Dendritic cell treated with granulocyte-macrophage colony-stimulating factor and Interleukin-4, amounts not matched to agents 40 ng/mL and 50 ng/mL, for 4 days (primary cell): Measurements from ENCODE around the gene NAV2.

Source experiments
- H3K27ac Mint-ChIP-seq: one replicate; pipeline ENCODE4 v1.8.0; 2022; ENCODE audit warnings: mild to moderate bottlenecking, mixed read lengths
- H3K27me3 Mint-ChIP-seq: one replicate; pipeline ENCODE4 v1.8.0; 2022; ENCODE audit warnings: mild to moderate bottlenecking, mixed read lengths
- H3K36me3 Mint-ChIP-seq: one replicate; pipeline ENCODE4 v1.8.0; 2022; ENCODE audit warnings: low read depth, mixed read lengths
- H3K4me1 Mint-ChIP-seq: one replicate; pipeline ENCODE4 v1.8.0; 2022; ENCODE audit warnings: low read depth, mixed read lengths
- H3K4me3 Mint-ChIP-seq: one replicate; pipeline ENCODE4 v1.8.0; 2022; ENCODE audit warnings: mild to moderate bottlenecking, moderate library complexity, mixed read lengths
- H3K9me3 Mint-ChIP-seq: one replicate; pipeline ENCODE4 v1.8.0; 2022; ENCODE audit warnings: mixed read lengths
- intact Hi-C: fragments of 100-400 bp; cut with micrococcal nuclease; formaldehyde crosslinking; loops from one replicate; pipeline ENCODE4 v1.15.0; 2022

NAV2 gene

GRCh38 chr11:19852288-19852687 lies 139.7 kb downstream of the NAV2 start:
- intact Hi-C loops, result no loop called here
- Mint-ChIP-seq H3K27me3 (no peaks in the 10 kb centered on the region), H3K4me1 (no peaks in the 10 kb centered on the region), H3K4me3 (no peak overlapping the region), H3K27ac (no peak overlapping the region), H3K36me3 (no peaks in the 10 kb centered on the region), H3K9me3 (no peaks in the 10 kb centered on the region)

- H3K9me3 Mint-ChIP-seq, result no peaks in the 10 kb centered on the region
- no peaks in the 10 kb centered on the region for H3K27me3 Mint-ChIP-seq
- no peaks in the 10 kb centered on the region for H3K4me1 Mint-ChIP-seq
- H3K36me3 Mint-ChIP-seq, result no peaks in the 10 kb centered on the region
- no peak overlapping the region for H3K27ac Mint-ChIP-seq
- intact Hi-C loops, result no loop called here
- no peak overlapping the region for H3K4me3 Mint-ChIP-seq
Measured at GRCh38 chr11:19853016-19853415, 140.4 kb downstream of the NAV2 start.

GRCh38 chr11:19853920-19854319 lies 141.3 kb downstream of the NAV2 start:
- Mint-ChIP-seq H3K27ac (no peak overlapping the region), H3K36me3 (no peaks in the 10 kb centered on the region), H3K9me3 (no peaks in the 10 kb centered on the region), H3K27me3 (no peaks in the 10 kb centered on the region), H3K4me3 (no peak overlapping the region), H3K4me1 (no peaks in the 10 kb centered on the region)
- intact Hi-C loops, result no loop called here

GRCh38 chr11:19861171-19861570 lies 148.5 kb downstream of the NAV2 start:
- Mint-ChIP-seq H3K36me3 (no peaks in the 10 kb centered on the region), H3K27ac (no peak overlapping the region), H3K27me3 (no peaks in the 10 kb centered on the region), H3K4me3 (no peak overlapping the region), H3K4me1 (no peaks in the 10 kb centered on the region), H3K9me3 (no peaks in the 10 kb centered on the region)
- intact Hi-C loops, result no loop called here

- Mint-ChIP-seq H3K4me3 (no peak overlapping the region), H3K27ac (no peak overlapping the region), H3K36me3 (no peaks in the 10 kb centered on the region), H3K9me3 (no peaks in the 10 kb centered on the region), H3K27me3 (no peaks in the 10 kb centered on the region), H3K4me1 (no peaks in the 10 kb centered on the region)
- intact Hi-C loops, result no loop called here
Measured at GRCh38 chr11:19862091-19862490, 149.5 kb downstream of the NAV2 start.

GRCh38 chr11:19864141-19865140 lies 151.8 kb downstream of the NAV2 start:
- Mint-ChIP-seq H3K9me3 (no peaks in the 10 kb centered on the region), H3K27ac (no peak overlapping the region), H3K4me1 (no peaks in the 10 kb centered on the region), H3K36me3 (no peaks in the 10 kb centered on the region), H3K4me3 (no peak overlapping the region), H3K27me3 (no peaks in the 10 kb centered on the region)
- intact Hi-C loops, result no loop called here

- no peak overlapping the region for H3K4me3 Mint-ChIP-seq
- H3K4me1 Mint-ChIP-seq, result no peaks in the 10 kb centered on the region
- no peak overlapping the region for H3K27ac Mint-ChIP-seq
- H3K9me3 Mint-ChIP-seq, result no peaks in the 10 kb centered on the region
- H3K36me3 Mint-ChIP-seq, result no peaks in the 10 kb centered on the region
- no peaks in the 10 kb centered on the region for H3K27me3 Mint-ChIP-seq
- intact Hi-C loops, result no loop called here
Measured at GRCh38 chr11:19866037-19866436, 153.4 kb downstream of the NAV2 start.

GRCh38 chr11:19866521-19866920 lies 153.9 kb downstream of the NAV2 start:
- intact Hi-C loops, result no loop called here
- H3K27ac Mint-ChIP-seq, result no peak overlapping the region
- no peaks in the 10 kb centered on the region for H3K36me3 Mint-ChIP-seq
- H3K9me3 Mint-ChIP-seq, result no peaks in the 10 kb centered on the region
- H3K4me3 Mint-ChIP-seq, result no peak overlapping the region
- no peaks in the 10 kb centered on the region for H3K4me1 Mint-ChIP-seq
- H3K27me3 Mint-ChIP-seq, result no peaks in the 10 kb centered on the region

- H3K4me1 Mint-ChIP-seq, result no peaks in the 10 kb centered on the region
- no peak overlapping the region for H3K4me3 Mint-ChIP-seq
- intact Hi-C loops, result no loop called here
- no peaks in the 10 kb centered on the region for H3K9me3 Mint-ChIP-seq
- H3K27me3 Mint-ChIP-seq, result no peaks in the 10 kb centered on the region
- no peak overlapping the region for H3K27ac Mint-ChIP-seq
- no peaks in the 10 kb centered on the region for H3K36me3 Mint-ChIP-seq
Measured at GRCh38 chr11:19867064-19867463, 154.4 kb downstream of the NAV2 start.

- Mint-ChIP-seq H3K27ac (no peak overlapping the region), H3K36me3 (no peaks in the 10 kb centered on the region), H3K4me1 (no peaks in the 10 kb centered on the region), H3K27me3 (no peaks in the 10 kb centered on the region), H3K4me3 (no peak overlapping the region), H3K9me3 (no peaks in the 10 kb centered on the region)
- intact Hi-C loops, result no loop called here
Measured at GRCh38 chr11:19868281-19868821, 155.7 kb downstream of the NAV2 start.

- Mint-ChIP-seq H3K4me1 (no peaks in the 10 kb centered on the region), H3K4me3 (no peak overlapping the region), H3K27me3 (no peaks in the 10 kb centered on the region), H3K36me3 (no peaks in the 10 kb centered on the region), H3K27ac (no peak overlapping the region), H3K9me3 (no peaks in the 10 kb centered on the region)
- intact Hi-C loops, result no loop called here
Measured at GRCh38 chr11:19868871-19869270, 156.2 kb downstream of the NAV2 start.

GRCh38 chr11:19869466-19869865 lies 156.8 kb downstream of the NAV2 start:
- intact Hi-C loops, result no loop called here
- H3K27ac Mint-ChIP-seq, result no peak overlapping the region
- no peaks in the 10 kb centered on the region for H3K9me3 Mint-ChIP-seq
- H3K36me3 Mint-ChIP-seq, result no peaks in the 10 kb centered on the region
- no peaks in the 10 kb centered on the region for H3K27me3 Mint-ChIP-seq
- no peaks in the 10 kb centered on the region for H3K4me1 Mint-ChIP-seq
- no peak overlapping the region for H3K4me3 Mint-ChIP-seq

GRCh38 chr11:19869946-19870589 lies 157.4 kb downstream of the NAV2 start:
- H3K27ac Mint-ChIP-seq, result no peak overlapping the region
- H3K36me3 Mint-ChIP-seq, result no peaks in the 10 kb centered on the region
- no peaks in the 10 kb centered on the region for H3K9me3 Mint-ChIP-seq
- no peaks in the 10 kb centered on the region for H3K4me1 Mint-ChIP-seq
- H3K4me3 Mint-ChIP-seq, result no peak overlapping the region
- intact Hi-C loops, result no loop called here
- H3K27me3 Mint-ChIP-seq, result no peaks in the 10 kb centered on the region

GRCh38 chr11:19871531-19871930 lies 158.9 kb downstream of the NAV2 start:
- Mint-ChIP-seq H3K27ac (no peak overlapping the region), H3K4me3 (no peak overlapping the region), H3K27me3 (no peaks in the 10 kb centered on the region), H3K36me3 (no peaks in the 10 kb centered on the region), H3K4me1 (no peaks in the 10 kb centered on the region), H3K9me3 (no peaks in the 10 kb centered on the region)
- intact Hi-C loops, result no loop called here
